HG02840 (cell line): ENCODE results near the gene NHLRC4.

Source experiments
- ATAC-seq: cut with Tn5 transposase; IDR thresholded peaks from one replicate; pipeline ENCODE4 v1.9.1; 2021; ENCODE audit warnings: mild to moderate bottlenecking, moderate library complexity, moderate number of reproducible peaks; ENCODE audit not compliant: unreplicated experiment, low FRiP score

Gene NHLRC4

GRCh38 chr16:529012-529575 lies 37.7 kb upstream of the NHLRC4 start:
- ATAC-seq = no peak

GRCh38 chr16:530111-530817 lies 36.5 kb upstream of the NHLRC4 start:
- no peak for ATAC-seq

GRCh38 chr16:531494-532125 lies 35.2 kb upstream of the NHLRC4 start:
- no peak for ATAC-seq

- no peak for ATAC-seq
These were observed 33.2 kb upstream of the NHLRC4 start for GRCh38 chr16:533391-534123.

GRCh38 chr16:534135-534534 lies 32.7 kb upstream of the NHLRC4 start:
- no peak for ATAC-seq

- no peak for ATAC-seq
These were observed 31.9 kb upstream of the NHLRC4 start for GRCh38 chr16:534856-535445.

GRCh38 chr16:535446-536405 lies 31.1 kb upstream of the NHLRC4 start:
- ATAC-seq = no peak

- ATAC-seq = no peak
These were observed 30.1 kb upstream of the NHLRC4 start for GRCh38 chr16:536746-537145.

GRCh38 chr16:537415-538335 lies 29.1 kb upstream of the NHLRC4 start:
- no peak for ATAC-seq

- ATAC-seq = no peak
These were observed 26.8 kb upstream of the NHLRC4 start for GRCh38 chr16:539901-540530.

- no peak for ATAC-seq
These were observed 26.0 kb upstream of the NHLRC4 start for GRCh38 chr16:540645-541340.

- no peak for ATAC-seq
These were observed 23.3 kb upstream of the NHLRC4 start for GRCh38 chr16:543301-544164.

- ATAC-seq = no peak
These were observed 22.3 kb upstream of the NHLRC4 start for GRCh38 chr16:544517-544916.

- no peak for ATAC-seq
These were observed 19.7 kb upstream of the NHLRC4 start for GRCh38 chr16:546909-547770.

GRCh38 chr16:548586-548985 lies 18.2 kb upstream of the NHLRC4 start:
- no peak for ATAC-seq
